K562 (cell line): ENCODE data around the gene DEFB124. TPM values are rescaled to one million over a fixed set of nuclear protein-coding genes. Genes with fewer than 3 reads are reported as not detected.

Source experiments
- ATAC-seq: fragments of 200-7000 bp; cut with Tn5 transposase; 3 replicates; pipeline ENCODE4 v1.9.1; 2020; ENCODE audit warnings: moderate library complexity
- BruUV-seq: library from RNA; stranded (reverse); fragments of 400-500 nt; replicated peaks from 2 replicates; lab custom pipeline; 2021; lab: Mats Ljungman, UMichigan
- CTCF ChIA-PET: fragments of 300-600 bp; formaldehyde crosslinking; extraction: SDS; loops from one replicate; lab custom pipeline; 2021; ENCODE audit warnings: low intra/inter-chr PET ratio; lab: Yijun Ruan, JAX
- POLR2A ChIA-PET: fragments of 300-600, 350-650 bp; sonication (Branson Sonifier 250); formaldehyde crosslinking; extraction: SDS; loops from one replicate; lab custom pipeline; 2021; ENCODE audit warnings: antibody characterized with exemption, inconsistent platforms; lab: Yijun Ruan, JAX
- DNase-seq, 4 experiments: peaks; one replicate each; pipeline versions ENCODE4 v3.0.0 to v3.0.0-alpha.2; 2011 to 2018; ENCODE audit warnings: low spot score in 3 of 4, mixed read lengths in 3 of 4; ENCODE audit errors: extremely low read depth in 1 of 4
- FAIRE-seq: peaks from 2 replicates; lab custom pipeline; 2011; peaks lifted over from hg19 to GRCh38; lab: Jason Lieb, UNC
- H2AFZ ChIP-seq: 2 replicates; pipeline ENCODE4 v1.6.0; 2011; ENCODE audit warnings: low read depth, low read length, control low read depth, inconsistent platforms
- H3K27ac ChIP-seq: fragments of 200-600 bp; 3 replicates; pipeline ENCODE4 v1.8.0; 2011; ENCODE audit warnings: low read depth, mild to moderate bottlenecking, control low read depth, inconsistent platforms, low read length, moderate library complexity, mixed read lengths; ENCODE audit errors: extremely low read depth
- H3K27me3 ChIP-seq, 2 experiments: fragments of 300-600 bp in 1 of 2; 2 replicates in 1 of 2; 3 replicates in 1 of 2; pipeline versions ENCODE4 v1.6.0 to v1.8.0; 2011; ENCODE audit warnings: inconsistent platforms in 2 of 2, low read length in 2 of 2, mild to moderate bottlenecking in 1 of 2, mixed read lengths in 1 of 2, moderate library complexity in 1 of 2; ENCODE audit not compliant: control insufficient read depth in 2 of 2, insufficient read depth in 2 of 2
- H3K36me3 ChIP-seq: fragments of 300-600 bp; 3 replicates; pipeline ENCODE4 v1.8.0; 2011; ENCODE audit warnings: mild to moderate bottlenecking, low read length, inconsistent platforms; ENCODE audit not compliant: control insufficient read depth, insufficient read depth
- H3K4me1 ChIP-seq, 2 experiments: fragments of 200-600 bp in 1 of 2; replicated peaks in 1 of 2; 2 replicates in 1 of 2; 3 replicates in 1 of 2; pipeline versions ENCODE4 v1.5.1 to v1.8.0; 2011; ENCODE audit warnings: inconsistent platforms in 2 of 2, low read length in 2 of 2, mild to moderate bottlenecking in 1 of 2, mixed read lengths in 1 of 2, moderate library complexity in 1 of 2; ENCODE audit not compliant: control insufficient read depth in 2 of 2, insufficient read depth in 2 of 2
- H3K4me2 ChIP-seq: 2 replicates; pipeline ENCODE4 v1.6.1; 2011; ENCODE audit warnings: low read length, control low read depth, inconsistent platforms, mixed read lengths; ENCODE audit not compliant: insufficient read depth
- H3K4me3 ChIP-seq: fragments of 200-600 bp; sonication (generic), shearing (Covaris generic); 2 replicates; pipeline ENCODE4 v1.5.1; 2016; ENCODE audit warnings: control low read depth, inconsistent platforms
- H3K79me2 ChIP-seq: fragments of 200-600 bp; 3 replicates; pipeline ENCODE4 v1.8.0; 2011; ENCODE audit warnings: low read length, inconsistent platforms; ENCODE audit not compliant: control insufficient read depth, insufficient read depth
- H3K9ac ChIP-seq, 2 experiments: 2 replicates each; pipeline versions ENCODE4 v1.6.0 to v1.6.1; 2011; ENCODE audit warnings: low read depth in 2 of 2, low read length in 2 of 2, control low read depth in 1 of 2, inconsistent platforms in 1 of 2, mild to moderate bottlenecking in 1 of 2, mixed read lengths in 1 of 2; ENCODE audit not compliant: insufficient read depth in 1 of 2
- H3K9me1 ChIP-seq: one replicate; pipeline ENCODE4 v1.6.0; 2011; ENCODE audit warnings: inconsistent platforms, mild to moderate bottlenecking, low read length, moderate library complexity; ENCODE audit not compliant: control insufficient read depth, insufficient read depth
- H3K9me3 ChIP-seq: replicated peaks from 2 replicates; pipeline ENCODE4 v1.5.1; 2011; ENCODE audit warnings: low read depth, low read length, inconsistent platforms; ENCODE audit not compliant: control insufficient read depth, insufficient read depth
- H4K20me1 ChIP-seq: replicated peaks from 2 replicates; pipeline ENCODE4 v1.6.1; 2011; ENCODE audit warnings: low read length, inconsistent platforms, mixed read lengths; ENCODE audit not compliant: control insufficient read depth, insufficient read depth
- CHD7 ChIP-seq: fragments of 200-600 bp; sonication (generic); IDR thresholded peaks from one replicate; pipeline ENCODE4 v1.6.1; 2012; ENCODE audit warnings: mild to moderate bottlenecking, low read depth, low read length, inconsistent platforms
- PRDM10 ChIP-seq: fragments of 450-650 bp; IDR thresholded peaks from 2 replicates; pipeline ENCODE4 v1.6.1; 2018; ENCODE audit not compliant: partially characterized antibody
- ZNF354B ChIP-seq: fragments of 250-450 bp; sonication (Bioruptor Pico); IDR thresholded peaks from 2 replicates; pipeline ENCODE4 v1.4.0; 2020
- WGBS: fragments of 100-300 bp; shearing (Covaris generic); methylation state at CpG from one replicate; pipeline ENCODE4 v1.1.6; 2016; ENCODE audit warnings: low coverage, mixed read lengths; ENCODE audit not compliant: insufficient coverage; ENCODE audit errors: missing lambda C conversion rate; 5-methylcytosine and 5-hydroxymethylcytosine counted together
- in situ Hi-C: fragments of 300-500 bp; cut with MboI; formaldehyde crosslinking; loops from 4 replicates; pipeline ENCODE4 v1.15.0; 2018; ENCODE audit warnings: inconsistent platforms, mixed read lengths
- intact Hi-C: fragments of 100-400 bp; cut with micrococcal nuclease; formaldehyde crosslinking; loops from 2 replicates; pipeline ENCODE4 v1.14.2; 2022
- polyA plus RNA-seq, 8 experiments: library from polyadenylated mRNA; depleted of rRNA in 4 of 8; stranded (reverse) in 5 of 8; unstranded in 3 of 8; fragments of >200 nt; fragmentation: Nextera tagmentation in 2 of 8; fragmentation: Illumina TruSeq in 1 of 8; extraction: Ambion mirVana in 2 of 8; extraction: Trizol in 1 of 8; gene quantifications; 2 replicates each; pipeline versions ENCODE4 v1.2.1 to v1.2.3, GENCODE V29; 2011 to 2014; ENCODE audit warnings: inconsistent platforms in 1 of 8, missing spikeins in 1 of 8
- total RNA-seq, 7 experiments: library from RNA; depleted of rRNA in 6 of 7; stranded (reverse); fragments of >200 nt in 6 of 7; fragmentation: Illumina TruSeq in 2 of 7; extraction: Trizol in 2 of 7; gene quantifications; 2 replicates each; pipeline versions ENCODE4 v1.2.1 to v1.2.3, GENCODE V29; 2011 to 2021; ENCODE audit warnings: low replicate concordance in 1 of 7
- TF ChIP-seq, protein P1 (sequence below), 2 experiments: fragments of 450-650 bp; conservative IDR thresholded peaks; 2 replicates each; pipeline ENCODE4 v1.6.1; 2017; ENCODE audit warnings: mild to moderate bottlenecking in 2 of 2, moderate library complexity in 2 of 2

DEFB124 gene
- total and polyA plus RNA-seq, 9 of the 15 experiments (the other 6 are each of a cell fraction or from before 2014, with no cell fraction given), result not detected

DNA sequence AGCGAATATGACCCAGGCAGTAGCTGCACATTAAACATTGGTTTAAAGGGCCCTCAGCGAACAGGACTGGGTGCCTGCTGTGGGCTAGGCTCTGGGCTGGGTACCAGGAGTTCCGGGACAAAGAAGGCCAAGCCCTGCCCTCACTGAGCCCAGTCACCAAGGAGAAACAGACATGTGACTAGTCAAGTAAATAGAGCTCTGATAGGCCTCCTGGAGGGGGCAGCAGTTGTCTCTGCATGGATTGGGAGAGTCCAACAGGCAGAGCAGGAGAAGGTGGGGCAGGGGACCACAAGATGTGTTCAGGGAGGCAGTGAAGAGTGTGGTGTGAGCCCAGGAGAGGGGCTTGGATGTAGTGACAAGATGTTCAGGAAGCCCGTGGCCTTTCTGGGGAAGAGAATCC lies 42.4 kb upstream of the DEFB124 start:
- H3K9ac ChIP-seq, result no peak overlapping the region
- BruUV-seq, result no TSS peak
- no peak for TF ChIP-seq CHD7
- TF ChIP-seq, protein P1, sequence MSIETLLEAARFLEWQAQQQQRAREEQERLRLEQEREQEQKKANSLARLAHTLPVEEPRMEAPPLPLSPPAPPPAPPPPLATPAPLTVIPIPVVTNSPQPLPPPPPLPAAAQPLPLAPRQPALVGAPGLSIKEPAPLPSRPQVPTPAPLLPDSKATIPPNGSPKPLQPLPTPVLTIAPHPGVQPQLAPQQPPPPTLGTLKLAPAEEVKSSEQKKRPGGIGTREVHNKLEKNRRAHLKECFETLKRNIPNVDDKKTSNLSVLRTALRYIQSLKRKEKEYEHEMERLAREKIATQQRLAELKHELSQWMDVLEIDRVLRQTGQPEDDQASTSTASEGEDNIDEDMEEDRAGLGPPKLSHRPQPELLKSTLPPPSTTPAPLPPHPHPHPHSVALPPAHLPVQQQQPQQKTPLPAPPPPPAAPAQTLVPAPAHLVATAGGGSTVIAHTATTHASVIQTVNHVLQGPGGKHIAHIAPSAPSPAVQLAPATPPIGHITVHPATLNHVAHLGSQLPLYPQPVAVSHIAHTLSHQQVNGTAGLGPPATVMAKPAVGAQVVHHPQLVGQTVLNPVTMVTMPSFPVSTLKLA (conservative IDR thresholded peaks at IDR 0.05), result 0 out of 4 replicates have a peak, but pooled peaks of 1 of the 2 experiments have one; percentile 28
- TF ChIP-seq PRDM10, result peak; percentile 94
- TF ChIP-seq ZNF354B (CRISPR knock-in tag), result no peak

More for the DNA sequence above, 42.4 kb upstream of the DEFB124 start:
- FAIRE-seq (peak; percentile 59), DNase-seq (peak; percentile 32 to 62 (median 42)), ATAC-seq (peak; percentile 73)
- Histone ChIP-seq H4K20me1 (peaks cover 16% of the 10 kb centered on the region; the same call in 1 of the 2 replicates), H3K36me3 (peaks cover 53% of the 10 kb centered on the region), H3K4me2 (peak overlapping the region; percentile 12; the same call in 1 of the 2 replicates), H3K9me1 (no peaks in the 10 kb centered on the region), H3K4me1 (peaks cover 24 to 29% of the 10 kb centered on the region in 2 experiments; a peak in 4 of 5 replicates), H3K4me3 (no peak overlapping the region), H3K27me3 (no peaks in the 10 kb centered on the region), H3K9me3 (no peaks in the 10 kb centered on the region), H3K27ac (no peak overlapping the region), H3K79me2 (peaks cover 67% of the 10 kb centered on the region), H2AFZ (no peak overlapping the region)
- POLR2A ChIA-PET, result interaction anchor here (0.6 to 1.5 kb wide), 4 partner anchors 18 to 88 kb away, joined by 3 to 5 read pairs (median 4); partner anchors contain the start of gene ID1
- in situ Hi-C loops (no loop called here), intact Hi-C loops (no loop called here)
- WGBS, result 78% methylated on average over 4 of the region's 4 CpGs
- CTCF ChIA-PET, result interaction anchor here (0.6 to 1.4 kb wide), 2 partner anchors 95 to 96 kb away, joined by 3 to 5 read pairs; no protein-coding TSS in a partner anchor
